ENCODE data around the gene PRR20D. TPM values are rescaled to one million over a fixed set of nuclear protein-coding genes. Genes with fewer than 3 reads are reported as not detected.
"Not testable (repeated sequence)": the region's sequence is repeated elsewhere in the genome, so short reads cannot be mapped to it uniquely, and the experiment has no call there.

Gene PRR20D
- total RNA-seq, 4 donors from 2014 or later = not detected

DNA sequence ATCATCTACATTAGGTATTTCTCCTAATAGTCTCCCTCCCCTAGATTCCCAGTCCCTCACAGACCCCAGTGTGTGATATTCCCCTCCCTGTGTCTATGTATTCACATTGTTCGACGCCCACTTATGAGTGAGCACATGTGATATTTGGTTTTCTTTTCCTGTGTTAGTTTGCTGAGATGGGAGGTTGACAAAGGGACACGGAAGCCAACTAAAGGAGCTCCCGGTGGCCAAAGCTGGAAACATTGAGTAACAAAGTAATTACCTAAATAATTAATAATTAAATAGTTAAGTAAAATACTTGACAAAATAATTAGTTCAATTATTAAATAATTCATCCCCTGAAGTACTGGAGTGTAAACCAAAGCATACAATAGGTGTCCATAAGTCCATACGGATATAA, 21.4 kb upstream of the PRR20D start:
- TF ChIP-seq, protein P1, sequence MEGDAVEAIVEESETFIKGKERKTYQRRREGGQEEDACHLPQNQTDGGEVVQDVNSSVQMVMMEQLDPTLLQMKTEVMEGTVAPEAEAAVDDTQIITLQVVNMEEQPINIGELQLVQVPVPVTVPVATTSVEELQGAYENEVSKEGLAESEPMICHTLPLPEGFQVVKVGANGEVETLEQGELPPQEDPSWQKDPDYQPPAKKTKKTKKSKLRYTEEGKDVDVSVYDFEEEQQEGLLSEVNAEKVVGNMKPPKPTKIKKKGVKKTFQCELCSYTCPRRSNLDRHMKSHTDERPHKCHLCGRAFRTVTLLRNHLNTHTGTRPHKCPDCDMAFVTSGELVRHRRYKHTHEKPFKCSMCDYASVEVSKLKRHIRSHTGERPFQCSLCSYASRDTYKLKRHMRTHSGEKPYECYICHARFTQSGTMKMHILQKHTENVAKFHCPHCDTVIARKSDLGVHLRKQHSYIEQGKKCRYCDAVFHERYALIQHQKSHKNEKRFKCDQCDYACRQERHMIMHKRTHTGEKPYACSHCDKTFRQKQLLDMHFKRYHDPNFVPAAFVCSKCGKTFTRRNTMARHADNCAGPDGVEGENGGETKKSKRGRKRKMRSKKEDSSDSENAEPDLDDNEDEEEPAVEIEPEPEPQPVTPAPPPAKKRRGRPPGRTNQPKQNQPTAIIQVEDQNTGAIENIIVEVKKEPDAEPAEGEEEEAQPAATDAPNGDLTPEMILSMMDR (IDR thresholded peaks at IDR 0.05) = no peak
- TF ChIP-seq POLR2A (IDR thresholded peaks at IDR 0.05) = no peak
- Histone ChIP-seq H3K27me3 (no peaks in the 10 kb centered on the region), H3K27ac (no peak overlapping the region), H3K36me3 (no peaks in the 10 kb centered on the region), H3K4me1 (no peaks in the 10 kb centered on the region), H3K4me3 (replicated peaks in 1 of 3) (no peak overlapping the region), H3K9me3 (no peaks in the 10 kb centered on the region)
- WGBS, 2 donors = 89 to 94% methylated on average over 5 of the region's 5 CpGs
- intact Hi-C loops (cut with DNase I) = no loop called here
- DNase-seq = no peak

DNA sequence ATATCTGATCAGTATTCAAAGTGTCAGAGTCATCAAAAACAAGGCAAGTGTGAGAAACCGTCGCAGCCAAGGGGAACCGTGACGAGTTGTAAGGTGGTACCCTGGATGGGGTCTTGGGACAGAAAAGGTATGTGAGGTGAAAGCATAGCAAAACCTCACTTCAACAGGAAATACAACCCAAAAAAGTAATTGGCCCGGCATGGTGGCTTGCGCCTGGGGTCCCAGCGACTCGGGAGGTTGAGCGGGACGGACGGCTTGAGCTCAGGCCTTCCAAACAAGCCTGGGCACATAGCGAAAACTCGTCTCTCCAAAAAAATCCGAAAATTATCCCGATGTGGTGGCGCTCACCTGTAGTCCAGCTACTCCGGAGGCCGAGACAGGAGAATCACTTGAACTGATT, 20.7 kb upstream of the PRR20D start:
- intact Hi-C loops (cut with DNase I); H3K4me1 ChIP-seq; H3K36me3 ChIP-seq; DNase-seq; H3K9me3 ChIP-seq; H3K27ac ChIP-seq; H3K4me3 ChIP-seq (replicated peaks in 1 of 3); H3K27me3 ChIP-seq: not testable (repeated sequence)
- WGBS, 2 donors = 89% methylated on average over 6 of the region's 18 CpGs; no CpG with 5 or more reads in 1 of the 2 donors

DNA sequence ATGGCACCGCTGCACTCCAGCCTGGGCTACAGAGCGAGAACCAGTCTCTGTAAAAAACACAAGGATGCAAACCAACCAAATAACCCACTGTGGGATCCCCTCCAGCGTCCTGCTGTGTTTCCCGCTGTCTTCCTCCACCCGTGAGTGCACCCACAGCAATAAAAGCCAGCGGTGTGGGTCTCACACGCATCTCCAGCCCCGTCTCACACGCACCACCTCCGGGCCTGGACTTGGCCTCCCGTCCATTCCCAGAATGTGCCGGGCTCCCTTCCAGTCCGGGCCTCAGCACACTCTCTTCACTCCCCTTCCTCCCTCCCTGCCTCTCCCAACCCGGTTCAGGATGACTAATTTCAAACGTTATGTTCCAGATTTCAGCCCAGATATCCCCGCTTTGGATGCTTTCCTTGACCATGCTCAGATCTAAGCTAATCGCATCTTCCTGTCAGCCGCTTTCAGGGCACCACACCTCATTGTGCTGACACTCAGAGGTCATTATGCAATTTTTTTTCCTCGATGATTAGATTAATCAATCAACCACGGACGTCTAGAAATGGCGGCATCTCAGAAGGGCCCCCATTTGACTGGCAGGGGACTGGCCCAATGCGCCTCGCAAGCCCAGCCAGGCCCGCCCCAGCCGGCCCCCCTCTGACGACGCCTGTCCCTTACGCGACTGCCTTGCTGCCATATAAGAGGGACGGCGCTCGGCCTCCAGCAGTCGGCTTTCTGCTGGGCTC, 20.0 kb upstream of the PRR20D start, which contains the start of gene PRR20A:
PRR20A (plus strand) TSS at position 684 of the 734 bp plus-strand sequence. CDS start 387 bp downstream, outside the sequence.
- H3K27ac ChIP-seq; H3K4me3 ChIP-seq (replicated peaks in 1 of 3); H3K36me3 ChIP-seq; H3K27me3 ChIP-seq; intact Hi-C loops (cut with DNase I); H3K9me3 ChIP-seq; DNase-seq; H3K4me1 ChIP-seq: not testable (repeated sequence)
- WGBS, 2 donors = 94 to 99% methylated on average over 11 to 12 of the region's 34 CpGs

DNA sequence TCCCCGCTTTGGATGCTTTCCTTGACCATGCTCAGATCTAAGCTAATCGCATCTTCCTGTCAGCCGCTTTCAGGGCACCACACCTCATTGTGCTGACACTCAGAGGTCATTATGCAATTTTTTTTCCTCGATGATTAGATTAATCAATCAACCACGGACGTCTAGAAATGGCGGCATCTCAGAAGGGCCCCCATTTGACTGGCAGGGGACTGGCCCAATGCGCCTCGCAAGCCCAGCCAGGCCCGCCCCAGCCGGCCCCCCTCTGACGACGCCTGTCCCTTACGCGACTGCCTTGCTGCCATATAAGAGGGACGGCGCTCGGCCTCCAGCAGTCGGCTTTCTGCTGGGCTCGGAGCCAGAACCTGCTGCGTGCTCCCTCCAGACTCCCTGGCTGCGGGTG, 13.2 kb upstream of the PRR20D start, which contains the start of gene PRR20B:
PRR20B (plus strand) TSS at position 301 of the 400 bp plus-strand sequence. CDS start 387 bp downstream, outside the sequence.
- intact Hi-C loops (cut with DNase I); H3K27me3 ChIP-seq; DNase-seq; H3K27ac ChIP-seq; H3K4me1 ChIP-seq; H3K4me3 ChIP-seq (replicated peaks in 1 of 3); H3K9me3 ChIP-seq; H3K36me3 ChIP-seq: not testable (repeated sequence)
- no CpG with 5 or more reads among the region's 22 CpGs for WGBS, 2 donors

DNA sequence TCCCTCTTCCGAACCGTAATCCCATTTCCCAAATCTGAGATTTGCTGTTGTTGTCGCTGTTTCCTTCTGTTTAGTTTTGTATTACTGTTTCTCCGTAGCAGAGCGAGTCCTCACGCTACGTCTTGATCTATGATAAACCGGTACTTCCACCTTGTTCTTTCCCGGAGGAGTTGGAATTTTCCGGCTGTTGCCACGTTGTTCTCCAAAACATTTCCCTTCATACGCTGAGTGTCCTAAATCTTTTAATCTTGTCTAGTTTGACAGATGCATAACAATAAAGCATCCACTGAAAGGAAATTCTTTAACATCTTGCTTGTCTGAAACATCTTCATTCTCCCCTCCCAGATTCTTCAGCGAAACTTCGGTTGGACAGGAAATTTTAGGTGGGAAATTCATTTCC, 12.3 kb upstream of the PRR20D start:
- H3K9me3 ChIP-seq; DNase-seq; H3K4me1 ChIP-seq; H3K27ac ChIP-seq; H3K4me3 ChIP-seq (replicated peaks in 1 of 3); intact Hi-C loops (cut with DNase I); H3K36me3 ChIP-seq; H3K27me3 ChIP-seq: not testable (repeated sequence)
- WGBS, 2 donors = 94 to 96% methylated on average over 9 to 10 of the region's 14 CpGs

DNA sequence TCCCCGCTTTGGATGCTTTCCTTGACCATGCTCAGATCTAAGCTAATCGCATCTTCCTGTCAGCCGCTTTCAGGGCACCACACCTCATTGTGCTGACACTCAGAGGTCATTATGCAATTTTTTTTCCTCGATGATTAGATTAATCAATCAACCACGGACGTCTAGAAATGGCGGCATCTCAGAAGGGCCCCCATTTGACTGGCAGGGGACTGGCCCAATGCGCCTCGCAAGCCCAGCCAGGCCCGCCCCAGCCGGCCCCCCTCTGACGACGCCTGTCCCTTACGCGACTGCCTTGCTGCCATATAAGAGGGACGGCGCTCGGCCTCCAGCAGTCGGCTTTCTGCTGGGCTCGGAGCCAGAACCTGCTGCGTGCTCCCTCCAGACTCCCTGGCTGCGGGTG, 6.7 kb upstream of the PRR20D start, which contains the start of gene PRR20C:
PRR20C (plus strand) TSS at position 301 of the 400 bp plus-strand sequence. CDS start 387 bp downstream, outside the sequence.
- intact Hi-C loops (cut with DNase I); H3K27ac ChIP-seq: not testable (repeated sequence)
- WGBS, 2 donors = no CpG with 5 or more reads among the region's 22 CpGs

DNA sequence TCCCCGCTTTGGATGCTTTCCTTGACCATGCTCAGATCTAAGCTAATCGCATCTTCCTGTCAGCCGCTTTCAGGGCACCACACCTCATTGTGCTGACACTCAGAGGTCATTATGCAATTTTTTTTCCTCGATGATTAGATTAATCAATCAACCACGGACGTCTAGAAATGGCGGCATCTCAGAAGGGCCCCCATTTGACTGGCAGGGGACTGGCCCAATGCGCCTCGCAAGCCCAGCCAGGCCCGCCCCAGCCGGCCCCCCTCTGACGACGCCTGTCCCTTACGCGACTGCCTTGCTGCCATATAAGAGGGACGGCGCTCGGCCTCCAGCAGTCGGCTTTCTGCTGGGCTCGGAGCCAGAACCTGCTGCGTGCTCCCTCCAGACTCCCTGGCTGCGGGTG, 6.5 kb downstream of the PRR20D start, which contains the start of gene PRR20E:
PRR20E (plus strand) TSS at position 301 of the 400 bp plus-strand sequence. CDS start 387 bp downstream, outside the sequence.
- H3K4me3 ChIP-seq (replicated peaks in 1 of 3); intact Hi-C loops (cut with DNase I); H3K36me3 ChIP-seq; H3K9me3 ChIP-seq; H3K4me1 ChIP-seq; DNase-seq; H3K27ac ChIP-seq; H3K27me3 ChIP-seq: not testable (repeated sequence)
- WGBS, 2 donors = no CpG with 5 or more reads among the region's 22 CpGs

More for the DNA sequence above, 6.7 kb upstream of the PRR20D start, which contains the start of gene PRR20C:
- not testable (repeated sequence) for DNase-seq; H3K4me3 ChIP-seq (replicated peaks in 1 of 3); H3K4me1 ChIP-seq; H3K36me3 ChIP-seq; H3K9me3 ChIP-seq; H3K27me3 ChIP-seq

DNA sequence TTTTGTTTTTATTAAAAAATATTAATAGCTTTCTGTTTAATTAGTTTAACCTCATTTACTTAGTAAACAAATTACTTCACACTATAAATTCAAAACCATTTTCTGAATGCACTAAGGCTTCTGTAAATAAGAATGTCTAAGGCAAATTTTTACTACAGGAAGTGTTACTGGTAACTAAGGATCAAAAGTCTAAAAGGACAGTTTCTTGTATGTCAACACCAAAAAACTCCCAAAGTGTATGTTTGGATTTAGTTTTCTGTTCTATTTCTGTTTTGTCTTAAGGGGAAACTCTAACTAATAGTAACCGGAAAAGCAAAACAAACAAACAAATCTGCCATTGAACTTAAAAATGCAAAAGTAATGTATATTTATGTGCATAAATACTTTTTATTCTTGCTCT, 31.2 kb downstream of the PRR20D start:
- DNase-seq = no peak
- Histone ChIP-seq H3K36me3 (no peaks in the 10 kb centered on the region), H3K27me3 (no peaks in the 10 kb centered on the region), H3K9me3 (no peaks in the 10 kb centered on the region), H3K27ac (no peak overlapping the region), H3K4me3 (replicated peaks in 1 of 3) (no peak overlapping the region), H3K4me1 (no peaks in the 10 kb centered on the region)
- intact Hi-C loops (cut with DNase I) = no loop called here
- 78 to 84% methylated on average over 1 of the region's 1 CpG for WGBS, 2 donors
- TF ChIP-seq, protein P1 (IDR thresholded peaks at IDR 0.05) = no peak
- no peak for TF ChIP-seq POLR2A (IDR thresholded peaks at IDR 0.05)
